NCI-H226 (cell line): ENCODE data around the gene PODN.

Experiments used
- DNase-seq: peaks from one replicate; pipeline ENCODE4 v3.0.0-alpha.2; 2015

Gene PODN

GRCh38 chr1:53090227-53091147 lies 28.5 kb downstream of the PODN start:
- no peak for DNase-seq

GRCh38 chr1:53091841-53092645 lies 30.0 kb downstream of the PODN start:
- DNase-seq = peak; percentile 22

- no peak for DNase-seq
Observed at GRCh38 chr1:53092659-53093450, 30.8 kb downstream of the PODN start.

GRCh38 chr1:53093451-53093754 lies 31.4 kb downstream of the PODN start:
- no peak for DNase-seq

GRCh38 chr1:53093778-53094532 lies 31.9 kb downstream of the PODN start:
- DNase-seq = peak; percentile 33

- no peak for DNase-seq
Observed at GRCh38 chr1:53094533-53094919, 32.5 kb downstream of the PODN start.

GRCh38 chr1:53104289-53104913 lies 42.4 kb downstream of the PODN start:
- DNase-seq = no peak

GRCh38 chr1:53107090-53107489 lies 45.1 kb downstream of the PODN start:
- DNase-seq = no peak

- DNase-seq = peak; percentile 15
Observed at GRCh38 chr1:53107570-53108322, 45.7 kb downstream of the PODN start.

- DNase-seq = no peak
Observed at GRCh38 chr1:53108646-53109580, 46.9 kb downstream of the PODN start.

GRCh38 chr1:53110370-53111072 lies 48.5 kb downstream of the PODN start:
- no peak for DNase-seq

GRCh38 chr1:53111073-53111556 lies 49.1 kb downstream of the PODN start:
- peak; percentile 47 for DNase-seq

GRCh38 chr1:53111693-53112092 lies 49.7 kb downstream of the PODN start:
- DNase-seq = no peak

- DNase-seq = peak; percentile 93
Observed at GRCh38 chr1:53112271-53112774, 50.3 kb downstream of the PODN start.

- no peak for DNase-seq
Observed at GRCh38 chr1:53112861-53113260, 50.8 kb downstream of the PODN start.

- no peak for DNase-seq
Observed at GRCh38 chr1:53114090-53114489, 52.1 kb downstream of the PODN start.

GRCh38 chr1:53114581-53115400 lies 52.8 kb downstream of the PODN start:
- DNase-seq = no peak
